Measurements from ENCODE around the gene COMT.
A peak's percentile ranks its signal among the peaks of the same experiment; 100 is the strongest.

The COMT gene

GRCh38 chr22:20014526-20015186 lies 73.1 kb downstream of the COMT start:
- DNase-seq: no peak

DNA sequence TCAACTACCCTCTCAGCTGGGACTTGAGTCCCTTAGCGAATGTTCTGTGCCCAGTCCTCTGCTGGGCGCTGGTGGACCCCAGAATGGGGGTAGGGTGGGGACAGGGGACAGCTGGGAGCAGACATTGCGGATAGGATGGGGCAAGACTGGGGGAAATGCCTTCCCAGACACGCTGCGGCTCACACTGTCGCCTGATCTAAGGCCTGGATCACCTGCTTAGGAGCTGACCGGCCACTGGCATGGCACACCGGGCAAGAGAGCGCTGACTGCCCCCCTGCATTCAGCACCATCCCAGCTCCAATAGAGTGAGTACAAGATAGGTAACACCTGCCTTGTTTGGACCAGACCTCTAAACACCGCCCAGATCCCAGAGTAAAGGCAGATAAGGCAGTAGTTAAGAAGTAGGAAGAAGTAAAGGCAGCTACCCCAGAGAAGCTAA lies 73.6 kb downstream of the COMT start:
- no peak for DNase-seq

DNA sequence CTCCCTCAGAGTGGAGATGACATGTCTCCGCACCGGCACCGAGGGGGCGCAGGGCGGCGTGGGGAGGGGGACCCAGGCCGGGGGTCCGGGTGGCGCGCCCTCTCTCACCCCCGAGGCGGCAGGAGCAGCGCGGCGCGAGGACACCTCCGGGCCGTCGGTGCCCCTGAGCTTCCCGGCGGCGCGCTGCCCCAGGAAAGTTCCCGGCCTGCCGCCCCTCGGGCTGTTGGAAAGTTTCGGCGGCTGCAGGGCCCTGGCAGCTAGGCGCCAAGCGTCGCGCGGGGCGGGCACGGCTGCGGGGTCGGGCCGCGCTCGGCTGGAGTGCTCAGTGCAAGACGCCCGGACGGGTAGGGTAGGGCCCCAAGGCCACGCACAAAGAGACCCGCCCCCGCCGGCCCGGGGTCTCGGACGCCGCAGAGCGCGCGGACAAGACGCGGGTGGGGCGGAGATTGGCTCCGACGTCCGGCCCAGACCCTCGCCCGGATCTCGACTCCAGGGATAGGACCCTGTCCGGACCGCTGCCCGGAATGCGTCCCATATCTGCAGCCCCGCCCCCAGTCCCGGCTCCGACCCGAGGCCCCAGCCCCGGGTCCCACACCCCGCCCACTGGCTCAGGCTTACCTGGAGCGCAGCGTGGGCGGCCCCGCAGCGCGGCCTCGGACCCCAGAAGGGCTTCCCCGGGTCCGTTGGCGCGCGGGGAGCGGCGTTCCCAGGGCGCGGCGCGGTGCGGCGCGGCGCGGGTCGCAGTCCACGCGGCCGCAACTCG lies 74.6 kb downstream of the COMT start:
- peak in 2 of 3 donors; percentile 24 to 46 for DNase-seq

DNA sequence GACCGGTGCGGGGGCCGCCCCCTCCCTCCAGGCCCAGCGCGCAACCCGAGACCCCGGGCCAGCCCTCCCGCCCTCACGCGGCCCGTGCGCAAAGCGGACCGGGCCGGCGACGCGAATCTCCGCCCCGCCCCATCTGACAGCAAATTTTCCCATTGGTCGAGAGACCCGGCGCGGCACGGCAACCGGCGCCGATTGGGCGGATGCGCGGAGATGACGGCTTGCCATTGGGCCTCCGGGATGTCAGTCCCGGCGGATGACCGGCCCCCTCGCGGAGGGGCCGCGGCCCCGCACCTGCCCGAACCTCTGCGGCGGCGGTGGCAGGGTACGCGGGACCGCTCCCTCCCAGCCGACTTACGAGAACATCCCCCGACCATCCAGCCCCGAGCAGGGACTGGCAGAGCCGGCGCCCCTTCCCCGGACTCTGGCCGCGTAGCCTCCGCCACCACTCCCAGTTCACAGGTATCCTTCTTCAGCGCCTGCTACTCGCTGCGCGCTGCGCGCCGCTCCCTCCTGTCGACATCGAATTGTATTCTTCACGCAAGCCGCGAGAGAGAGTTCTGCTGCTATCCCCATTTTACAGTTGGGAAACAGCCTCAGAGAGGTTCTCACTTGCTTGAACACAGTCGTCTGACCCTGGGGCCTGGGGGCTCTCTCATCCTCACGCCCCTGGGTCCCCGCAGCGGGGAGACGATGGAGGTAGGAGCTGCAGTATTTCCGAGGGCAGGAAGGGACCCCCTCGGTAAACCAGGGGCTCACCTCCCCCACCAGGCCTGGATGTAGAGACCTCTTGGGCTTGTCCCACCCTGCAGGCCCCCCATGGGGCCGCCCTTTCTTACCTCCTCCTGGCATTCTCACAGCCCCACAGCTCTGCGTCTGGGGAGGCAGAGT lies 75.4 kb downstream of the COMT start, which contains the start of gene ARVCF:
Gene ARVCF, minus strand, starts transcription at position 90 of the 888 bp plus-strand sequence. CDS start 26,029 bp downstream, outside the sequence.
- DNase-seq: peak; percentile 93 to 96 (median 96)

DNA sequence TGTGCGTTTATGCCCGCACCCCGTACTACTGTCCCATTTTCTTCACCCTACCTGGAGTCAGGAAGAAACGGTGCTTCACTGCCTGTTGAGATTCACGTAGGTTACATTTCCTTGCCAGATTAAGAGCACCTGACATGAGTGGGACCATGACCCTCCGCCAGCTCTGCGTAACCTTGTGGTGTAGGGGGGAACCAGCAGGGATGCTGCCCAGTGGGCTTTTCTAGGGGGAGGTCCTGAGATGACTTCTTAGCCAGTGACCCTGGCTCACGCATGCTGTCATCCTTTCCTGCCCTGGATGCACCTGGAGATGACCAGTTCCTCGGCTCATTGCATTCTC lies 76.0 kb downstream of the COMT start:
- DNase-seq: no peak

DNA sequence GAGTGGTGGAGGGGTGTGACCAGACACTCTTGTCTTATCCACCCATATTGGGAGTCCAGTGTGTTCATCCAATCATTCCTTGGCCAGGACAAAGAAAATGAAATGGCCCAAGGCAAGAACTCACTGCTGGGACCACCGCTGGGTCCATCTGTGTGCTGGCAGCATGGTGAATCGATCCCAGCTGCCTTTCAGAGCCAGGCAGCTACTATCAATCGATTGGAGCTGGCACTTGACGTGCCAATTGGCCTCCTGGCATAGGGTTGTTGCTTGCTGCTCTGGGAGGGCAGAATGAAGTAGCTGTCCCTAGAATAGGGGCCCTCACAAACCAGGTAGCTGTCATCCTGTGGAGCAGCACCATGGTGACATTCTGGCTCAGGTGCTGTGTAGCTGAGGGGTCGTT lies 76.4 kb downstream of the COMT start:
- no peak for DNase-seq
